ENCODE measurements around the gene TGFBR1.

TGFBR1 gene

DNA sequence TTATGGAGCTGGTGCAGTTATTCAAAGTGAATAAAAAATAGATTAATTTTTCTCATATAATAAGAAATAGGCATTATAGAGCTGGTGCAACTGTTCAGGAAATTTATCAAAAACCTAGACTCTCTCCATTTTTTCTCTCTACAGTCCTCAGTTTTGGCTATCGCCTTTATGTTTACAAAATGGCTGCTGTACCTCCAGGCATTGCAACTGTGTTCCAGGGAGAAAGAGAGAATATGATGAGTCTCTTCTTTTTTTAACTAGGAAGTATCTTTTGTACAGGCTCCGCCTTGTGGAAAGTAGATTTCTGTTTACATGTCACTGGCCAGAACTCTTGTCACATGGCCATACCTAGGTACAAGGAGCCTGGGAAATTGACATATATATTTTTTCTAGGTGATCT is 3.1 kb upstream of the TGFBR1 start:
- intact Hi-C loops (cut with DNase I): loop anchor here (10.0 kb wide), 2 partner anchors 47 to 127 kb away; no protein-coding TSS in a partner anchor
- DNase-seq: no peak

- intact Hi-C loops (cut with DNase I): loop anchor here (10.0 kb wide), 2 partner anchors 48 to 128 kb away; no protein-coding TSS in a partner anchor
- DNase-seq: peak in 2 of 42 donors; percentile 27 to 45
Measured at GRCh38 chr9:99103054-99103895, 1.6 kb upstream of the TGFBR1 start.

DNA sequence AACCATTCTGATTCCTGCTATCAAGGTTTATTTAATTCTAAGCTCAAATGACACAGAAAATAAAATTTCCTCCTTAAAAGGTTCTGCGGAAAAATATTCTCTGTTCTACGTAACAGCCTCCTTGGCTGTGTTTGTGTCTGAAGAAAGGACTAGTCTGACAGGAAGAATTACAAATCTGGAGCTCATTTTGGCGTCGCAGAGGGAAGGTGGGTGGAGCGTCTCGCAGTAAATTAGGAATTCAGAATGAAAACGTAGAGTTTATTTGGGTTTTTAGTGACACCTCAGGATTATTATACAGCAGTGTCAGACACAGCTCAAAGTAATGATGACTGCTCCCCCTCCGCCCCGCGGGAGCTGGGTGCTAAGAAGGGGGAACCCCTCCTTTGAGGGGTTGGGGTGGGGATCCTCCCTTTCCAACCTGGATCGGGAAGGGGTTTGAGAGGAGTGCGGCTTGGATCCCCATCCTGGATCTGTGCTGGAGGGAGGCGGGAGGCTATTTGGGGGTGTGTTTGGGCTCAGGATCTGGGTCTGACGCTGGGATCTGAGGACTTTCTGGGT is 933 bp upstream of the TGFBR1 start:
- intact Hi-C loops (cut with DNase I): loop anchor here (10.0 kb wide), 2 partner anchors 49 to 129 kb away; no protein-coding TSS in a partner anchor
- DNase-seq: peak in 39 of 42 donors; percentile 4 to 69 (median 33)

- DNase-seq: peak in 39 of 42 donors; percentile 13 to 71 (median 42)
- intact Hi-C loops (cut with DNase I): loop anchor here (10.0 kb wide), 2 partner anchors 51 to 131 kb away; no protein-coding TSS in a partner anchor
Measured at GRCh38 chr9:99105152-99106043, 485 bp downstream of the TGFBR1 start.

- DNase-seq: no peak
- intact Hi-C loops (cut with DNase I): loop anchor here (10.0 kb wide), 2 partner anchors 51 to 131 kb away; no protein-coding TSS in a partner anchor
Measured at GRCh38 chr9:99106044-99106375, 1.1 kb downstream of the TGFBR1 start.

- intact Hi-C loops (cut with DNase I): loop anchor here (10.0 kb wide), 2 partner anchors 53 to 133 kb away; no protein-coding TSS in a partner anchor
- DNase-seq: no peak
Measured at GRCh38 chr9:99107421-99107820, 2.5 kb downstream of the TGFBR1 start.

GRCh38 chr9:99108131-99108530 is 3.2 kb downstream of the TGFBR1 start:
- no peak for DNase-seq
- intact Hi-C loops (cut with DNase I): loop anchor here (10.0 kb wide), 2 partner anchors 53 to 133 kb away; no protein-coding TSS in a partner anchor

DNA sequence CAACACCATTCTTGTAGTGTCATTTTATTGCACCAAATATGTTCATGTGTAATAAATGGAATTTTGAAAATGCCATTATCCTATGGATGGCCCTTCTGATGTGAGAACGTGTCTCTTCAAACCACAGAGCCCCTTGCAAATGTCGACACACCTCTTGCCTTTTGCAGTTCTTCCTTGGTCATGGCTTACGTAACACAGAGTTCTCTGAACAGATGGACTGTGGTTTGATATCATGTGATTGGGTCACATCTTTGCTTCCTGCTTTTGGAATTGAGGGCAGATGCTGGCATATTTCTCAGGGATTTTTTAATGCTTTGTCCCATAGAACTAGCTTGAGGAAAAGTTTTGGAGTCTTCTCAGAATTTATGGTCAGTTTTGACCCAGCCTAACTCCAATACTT is 4.6 kb downstream of the TGFBR1 start:
- peak in 8 of 42 donors; percentile 9 to 47 (median 28) for DNase-seq
- intact Hi-C loops (cut with DNase I): loop anchor here (10.0 kb wide), 2 partner anchors 55 to 135 kb away; no protein-coding TSS in a partner anchor

DNA sequence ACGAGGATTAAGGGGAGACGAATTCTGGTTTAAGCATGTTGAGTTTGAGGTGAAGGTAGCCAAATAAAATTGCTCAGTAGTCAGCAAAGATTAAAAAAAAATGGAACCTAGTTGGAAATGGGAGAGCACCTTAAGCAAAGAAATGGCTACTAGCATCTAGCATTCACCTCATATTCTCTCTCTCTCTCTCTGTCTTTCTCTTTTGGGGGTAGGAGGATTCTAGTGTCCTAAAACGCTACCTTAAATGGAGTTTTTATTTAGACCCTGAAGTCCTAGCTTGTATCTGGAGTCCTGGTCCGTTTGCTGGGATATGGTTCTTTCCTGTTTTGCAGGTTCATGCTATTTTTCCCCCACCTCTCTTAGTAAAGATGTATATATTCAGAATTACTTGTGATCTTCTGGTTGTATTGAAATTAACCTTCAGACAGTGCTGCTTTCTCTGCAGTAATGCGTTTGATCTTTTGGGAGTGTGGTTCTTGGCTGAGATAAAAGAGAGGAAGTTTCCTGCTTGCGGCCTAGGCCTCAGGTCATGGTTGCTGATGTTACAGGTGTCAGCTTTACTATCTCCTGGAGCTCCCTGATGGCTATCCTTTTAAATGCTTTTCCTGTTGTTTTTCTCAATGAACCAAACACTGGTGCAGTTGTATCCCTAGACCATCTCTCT is 8.0 kb downstream of the TGFBR1 start:
- intact Hi-C loops (cut with DNase I): no loop called here

DNA sequence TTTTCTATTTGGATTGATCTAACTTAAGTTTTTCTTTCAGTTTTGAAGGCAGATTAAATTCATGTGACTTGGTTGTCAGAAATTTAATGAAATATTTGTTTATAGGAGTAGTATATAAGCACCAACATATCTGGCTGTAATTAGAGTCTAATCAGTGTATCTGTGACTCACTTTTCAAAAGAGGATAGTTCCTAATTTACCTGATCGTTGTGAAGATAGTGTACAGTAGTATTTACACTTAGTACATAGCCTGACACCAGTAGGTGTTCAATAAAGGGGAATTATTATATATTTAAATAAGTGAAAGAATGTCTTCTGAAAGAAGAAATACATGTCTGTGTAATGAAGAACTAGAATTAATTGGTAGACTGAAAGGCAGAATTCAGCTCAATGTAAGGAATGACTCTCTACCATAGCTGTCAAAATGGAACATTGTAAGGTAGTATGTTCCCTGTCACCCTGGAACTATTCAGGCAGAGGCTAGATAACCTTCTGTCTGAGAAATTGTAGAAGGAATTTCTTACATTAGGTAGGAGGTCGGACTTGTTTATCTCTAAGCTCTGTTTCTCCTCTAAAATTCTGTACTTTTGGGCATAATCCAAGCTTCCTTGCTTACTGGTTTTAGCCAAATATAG is 8.6 kb downstream of the TGFBR1 start:
- intact Hi-C loops (cut with DNase I): no loop called here
- DNase-seq: no peak

More for the DNA sequence above, 8.0 kb downstream of the TGFBR1 start:
- DNase-seq: no peak

DNA sequence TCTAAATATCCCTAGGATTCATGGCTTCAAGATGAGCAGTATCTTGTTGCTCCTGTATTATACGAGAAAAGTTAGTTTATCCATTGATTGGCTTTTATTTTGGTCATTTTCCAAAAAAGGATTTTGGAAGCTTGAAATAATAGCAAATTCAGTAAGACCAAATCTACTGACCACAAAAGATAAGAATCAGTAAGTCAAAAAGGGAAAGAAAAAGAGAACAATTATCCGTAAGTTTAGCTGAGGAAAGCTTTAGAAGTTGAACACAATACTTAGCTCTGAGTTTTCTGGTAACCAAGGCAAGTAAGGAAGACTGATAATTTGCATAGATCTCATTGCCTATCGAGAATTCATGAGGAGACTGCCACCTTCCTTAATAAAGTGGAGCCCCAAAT is 9.1 kb downstream of the TGFBR1 start:
- intact Hi-C loops (cut with DNase I): no loop called here

GRCh38 chr9:99114846-99115500 is 10.1 kb downstream of the TGFBR1 start:
- intact Hi-C loops (cut with DNase I): no loop called here
- no peak for DNase-seq

More for the DNA sequence above, 9.1 kb downstream of the TGFBR1 start:
- DNase-seq: no peak

- DNase-seq: no peak
- intact Hi-C loops (cut with DNase I): no loop called here
Measured at GRCh38 chr9:99116003-99116411, 11.1 kb downstream of the TGFBR1 start.

- DNase-seq: no peak
- intact Hi-C loops (cut with DNase I): no loop called here
Measured at GRCh38 chr9:99118782-99119466, 14.0 kb downstream of the TGFBR1 start.

- intact Hi-C loops (cut with DNase I): no loop called here
- DNase-seq: no peak
Measured at GRCh38 chr9:99119976-99120655, 15.2 kb downstream of the TGFBR1 start.

- DNase-seq: no peak
- intact Hi-C loops (cut with DNase I): no loop called here
Measured at GRCh38 chr9:99121604-99122003, 16.7 kb downstream of the TGFBR1 start.

Measured in head of caudate nucleus (tissue), 42 donors.